ENCODE results near the gene PODNL1.

- TF ChIP-seq, protein P1, sequence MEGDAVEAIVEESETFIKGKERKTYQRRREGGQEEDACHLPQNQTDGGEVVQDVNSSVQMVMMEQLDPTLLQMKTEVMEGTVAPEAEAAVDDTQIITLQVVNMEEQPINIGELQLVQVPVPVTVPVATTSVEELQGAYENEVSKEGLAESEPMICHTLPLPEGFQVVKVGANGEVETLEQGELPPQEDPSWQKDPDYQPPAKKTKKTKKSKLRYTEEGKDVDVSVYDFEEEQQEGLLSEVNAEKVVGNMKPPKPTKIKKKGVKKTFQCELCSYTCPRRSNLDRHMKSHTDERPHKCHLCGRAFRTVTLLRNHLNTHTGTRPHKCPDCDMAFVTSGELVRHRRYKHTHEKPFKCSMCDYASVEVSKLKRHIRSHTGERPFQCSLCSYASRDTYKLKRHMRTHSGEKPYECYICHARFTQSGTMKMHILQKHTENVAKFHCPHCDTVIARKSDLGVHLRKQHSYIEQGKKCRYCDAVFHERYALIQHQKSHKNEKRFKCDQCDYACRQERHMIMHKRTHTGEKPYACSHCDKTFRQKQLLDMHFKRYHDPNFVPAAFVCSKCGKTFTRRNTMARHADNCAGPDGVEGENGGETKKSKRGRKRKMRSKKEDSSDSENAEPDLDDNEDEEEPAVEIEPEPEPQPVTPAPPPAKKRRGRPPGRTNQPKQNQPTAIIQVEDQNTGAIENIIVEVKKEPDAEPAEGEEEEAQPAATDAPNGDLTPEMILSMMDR (IDR thresholded peaks at IDR 0.05): no peak
- TF ChIP-seq POLR2A (IDR thresholded peaks at IDR 0.05): no peak
These were observed 12.8 kb upstream of the PODNL1 start for GRCh38 chr19:13951043-13951442.

All from right lobe of liver (tissue), 4 donors.